ENCODE data around the gene VAT1. TPM values are rescaled to one million over a fixed set of nuclear protein-coding genes. Genes with fewer than 3 reads are reported as not detected.

The VAT1 gene
- total and polyA plus RNA-seq, 2 of the 13 experiments (the other 11 are each of a cell fraction or from before 2014, with no cell fraction given) = 143 to 205 TPM

DNA sequence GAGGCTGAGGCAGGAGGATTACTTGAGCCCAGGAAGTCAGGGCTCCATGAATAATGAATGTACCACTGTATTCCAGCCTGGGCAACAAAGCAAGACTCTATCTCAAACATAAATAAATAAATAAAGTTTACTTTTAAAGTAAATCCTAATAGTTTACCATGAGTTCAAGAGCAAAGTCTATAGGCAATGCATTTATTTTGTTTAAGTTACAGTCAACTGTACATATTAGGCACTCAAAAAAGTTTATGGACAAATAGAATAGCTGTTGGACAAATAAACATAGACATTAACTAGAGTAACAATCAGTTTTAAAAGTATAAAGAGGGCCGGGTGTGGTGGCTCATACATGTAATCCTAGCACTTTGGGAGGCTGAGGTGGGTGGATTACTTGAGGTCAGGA, 54.3 kb downstream of the VAT1 start (continued):
- TF ChIP-seq, protein P1, sequence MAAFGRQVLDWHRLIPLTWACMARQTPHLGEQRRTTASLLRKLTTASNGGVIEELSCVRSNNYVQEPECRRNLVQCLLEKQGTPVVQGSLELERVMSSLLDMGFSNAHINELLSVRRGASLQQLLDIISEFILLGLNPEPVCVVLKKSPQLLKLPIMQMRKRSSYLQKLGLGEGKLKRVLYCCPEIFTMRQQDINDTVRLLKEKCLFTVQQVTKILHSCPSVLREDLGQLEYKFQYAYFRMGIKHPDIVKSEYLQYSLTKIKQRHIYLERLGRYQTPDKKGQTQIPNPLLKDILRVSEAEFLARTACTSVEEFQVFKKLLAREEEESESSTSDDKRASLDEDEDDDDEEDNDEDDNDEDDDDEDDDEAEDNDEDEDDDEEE (CRISPR knock-in tag; IDR thresholded peaks at IDR 0.05) = no peak
- TF ChIP-seq SALL2 (CRISPR knock-in tag; IDR thresholded peaks at IDR 0.05) = no peak
- TF ChIP-seq ZNF672 (CRISPR knock-in tag; IDR thresholded peaks at IDR 0.05) = no peak
- TF ChIP-seq ZFP36 (IDR thresholded peaks at IDR 0.05; ENCODE audit: borderline replicate concordance, low read depth, low read length, partially characterized antibody) = peak; percentile 22
- TF ChIP-seq MXD4 (CRISPR knock-in tag; IDR thresholded peaks at IDR 0.05) = no peak
- TF ChIP-seq, protein P2, sequence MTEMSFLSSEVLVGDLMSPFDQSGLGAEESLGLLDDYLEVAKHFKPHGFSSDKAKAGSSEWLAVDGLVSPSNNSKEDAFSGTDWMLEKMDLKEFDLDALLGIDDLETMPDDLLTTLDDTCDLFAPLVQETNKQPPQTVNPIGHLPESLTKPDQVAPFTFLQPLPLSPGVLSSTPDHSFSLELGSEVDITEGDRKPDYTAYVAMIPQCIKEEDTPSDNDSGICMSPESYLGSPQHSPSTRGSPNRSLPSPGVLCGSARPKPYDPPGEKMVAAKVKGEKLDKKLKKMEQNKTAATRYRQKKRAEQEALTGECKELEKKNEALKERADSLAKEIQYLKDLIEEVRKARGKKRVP (CRISPR knock-in tag; IDR thresholded peaks at IDR 0.05) = no peak
- TF ChIP-seq, protein P3, sequence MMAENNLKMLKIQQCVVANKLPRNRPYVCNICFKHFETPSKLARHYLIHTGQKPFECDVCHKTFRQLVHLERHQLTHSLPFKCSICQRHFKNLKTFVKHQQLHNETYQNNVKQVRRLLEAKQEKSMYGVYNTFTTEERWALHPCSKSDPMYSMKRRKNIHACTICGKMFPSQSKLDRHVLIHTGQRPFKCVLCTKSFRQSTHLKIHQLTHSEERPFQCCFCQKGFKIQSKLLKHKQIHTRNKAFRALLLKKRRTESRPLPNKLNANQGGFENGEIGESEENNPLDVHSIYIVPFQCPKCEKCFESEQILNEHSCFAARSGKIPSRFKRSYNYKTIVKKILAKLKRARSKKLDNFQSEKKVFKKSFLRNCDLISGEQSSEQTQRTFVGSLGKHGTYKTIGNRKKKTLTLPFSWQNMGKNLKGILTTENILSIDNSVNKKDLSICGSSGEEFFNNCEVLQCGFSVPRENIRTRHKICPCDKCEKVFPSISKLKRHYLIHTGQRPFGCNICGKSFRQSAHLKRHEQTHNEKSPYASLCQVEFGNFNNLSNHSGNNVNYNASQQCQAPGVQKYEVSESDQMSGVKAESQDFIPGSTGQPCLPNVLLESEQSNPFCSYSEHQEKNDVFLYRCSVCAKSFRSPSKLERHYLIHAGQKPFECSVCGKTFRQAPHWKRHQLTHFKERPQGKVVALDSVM (CRISPR knock-in tag; IDR thresholded peaks at IDR 0.05) = peak; percentile 75
- TF ChIP-seq, protein P4, sequence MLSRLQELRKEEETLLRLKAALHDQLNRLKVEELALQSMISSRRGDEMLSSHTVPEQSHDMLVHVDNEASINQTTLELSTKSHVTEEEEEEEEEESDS (CRISPR knock-in tag; IDR thresholded peaks at IDR 0.05; ENCODE audit: borderline replicate concordance) = no peak
- no peak for TF ChIP-seq NR2F6 (IDR thresholded peaks at IDR 0.05)
- TF ChIP-seq NR2F6 (CRISPR knock-in tag; IDR thresholded peaks at IDR 0.05) = no peak
- TF ChIP-seq POGZ (CRISPR knock-in tag; IDR thresholded peaks at IDR 0.05) = no peak
- TF ChIP-seq, protein P5, sequence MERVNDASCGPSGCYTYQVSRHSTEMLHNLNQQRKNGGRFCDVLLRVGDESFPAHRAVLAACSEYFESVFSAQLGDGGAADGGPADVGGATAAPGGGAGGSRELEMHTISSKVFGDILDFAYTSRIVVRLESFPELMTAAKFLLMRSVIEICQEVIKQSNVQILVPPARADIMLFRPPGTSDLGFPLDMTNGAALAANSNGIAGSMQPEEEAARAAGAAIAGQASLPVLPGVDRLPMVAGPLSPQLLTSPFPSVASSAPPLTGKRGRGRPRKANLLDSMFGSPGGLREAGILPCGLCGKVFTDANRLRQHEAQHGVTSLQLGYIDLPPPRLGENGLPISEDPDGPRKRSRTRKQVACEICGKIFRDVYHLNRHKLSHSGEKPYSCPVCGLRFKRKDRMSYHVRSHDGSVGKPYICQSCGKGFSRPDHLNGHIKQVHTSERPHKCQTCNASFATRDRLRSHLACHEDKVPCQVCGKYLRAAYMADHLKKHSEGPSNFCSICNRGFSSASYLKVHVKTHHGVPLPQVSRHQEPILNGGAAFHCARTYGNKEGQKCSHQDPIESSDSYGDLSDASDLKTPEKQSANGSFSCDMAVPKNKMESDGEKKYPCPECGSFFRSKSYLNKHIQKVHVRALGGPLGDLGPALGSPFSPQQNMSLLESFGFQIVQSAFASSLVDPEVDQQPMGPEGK (CRISPR knock-in tag; IDR thresholded peaks at IDR 0.05) = no peak
- no peak for TF ChIP-seq ZNF768 (CRISPR knock-in tag; IDR thresholded peaks at IDR 0.05)
- TF ChIP-seq SPEN (CRISPR knock-in tag; IDR thresholded peaks at IDR 0.05; ENCODE audit: low read depth) = no peak
- no peak for TF ChIP-seq PHF21A (CRISPR knock-in tag; IDR thresholded peaks at IDR 0.05)
- peak; percentile 13; the same call in 1 of the 2 replicates for TF ChIP-seq CHD4 (IDR thresholded peaks at IDR 0.05; ENCODE audit: borderline replicate concordance, low read length)
- TF ChIP-seq, protein P6, sequence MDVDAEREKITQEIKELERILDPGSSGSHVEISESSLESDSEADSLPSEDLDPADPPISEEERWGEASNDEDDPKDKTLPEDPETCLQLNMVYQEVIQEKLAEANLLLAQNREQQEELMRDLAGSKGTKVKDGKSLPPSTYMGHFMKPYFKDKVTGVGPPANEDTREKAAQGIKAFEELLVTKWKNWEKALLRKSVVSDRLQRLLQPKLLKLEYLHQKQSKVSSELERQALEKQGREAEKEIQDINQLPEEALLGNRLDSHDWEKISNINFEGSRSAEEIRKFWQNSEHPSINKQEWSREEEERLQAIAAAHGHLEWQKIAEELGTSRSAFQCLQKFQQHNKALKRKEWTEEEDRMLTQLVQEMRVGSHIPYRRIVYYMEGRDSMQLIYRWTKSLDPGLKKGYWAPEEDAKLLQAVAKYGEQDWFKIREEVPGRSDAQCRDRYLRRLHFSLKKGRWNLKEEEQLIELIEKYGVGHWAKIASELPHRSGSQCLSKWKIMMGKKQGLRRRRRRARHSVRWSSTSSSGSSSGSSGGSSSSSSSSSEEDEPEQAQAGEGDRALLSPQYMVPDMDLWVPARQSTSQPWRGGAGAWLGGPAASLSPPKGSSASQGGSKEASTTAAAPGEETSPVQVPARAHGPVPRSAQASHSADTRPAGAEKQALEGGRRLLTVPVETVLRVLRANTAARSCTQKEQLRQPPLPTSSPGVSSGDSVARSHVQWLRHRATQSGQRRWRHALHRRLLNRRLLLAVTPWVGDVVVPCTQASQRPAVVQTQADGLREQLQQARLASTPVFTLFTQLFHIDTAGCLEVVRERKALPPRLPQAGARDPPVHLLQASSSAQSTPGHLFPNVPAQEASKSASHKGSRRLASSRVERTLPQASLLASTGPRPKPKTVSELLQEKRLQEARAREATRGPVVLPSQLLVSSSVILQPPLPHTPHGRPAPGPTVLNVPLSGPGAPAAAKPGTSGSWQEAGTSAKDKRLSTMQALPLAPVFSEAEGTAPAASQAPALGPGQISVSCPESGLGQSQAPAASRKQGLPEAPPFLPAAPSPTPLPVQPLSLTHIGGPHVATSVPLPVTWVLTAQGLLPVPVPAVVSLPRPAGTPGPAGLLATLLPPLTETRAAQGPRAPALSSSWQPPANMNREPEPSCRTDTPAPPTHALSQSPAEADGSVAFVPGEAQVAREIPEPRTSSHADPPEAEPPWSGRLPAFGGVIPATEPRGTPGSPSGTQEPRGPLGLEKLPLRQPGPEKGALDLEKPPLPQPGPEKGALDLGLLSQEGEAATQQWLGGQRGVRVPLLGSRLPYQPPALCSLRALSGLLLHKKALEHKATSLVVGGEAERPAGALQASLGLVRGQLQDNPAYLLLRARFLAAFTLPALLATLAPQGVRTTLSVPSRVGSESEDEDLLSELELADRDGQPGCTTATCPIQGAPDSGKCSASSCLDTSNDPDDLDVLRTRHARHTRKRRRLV (CRISPR knock-in tag; IDR thresholded peaks at IDR 0.05) = no peak
- no peak for TF ChIP-seq DNMT1 (CRISPR knock-in tag; IDR thresholded peaks at IDR 0.05)
- TF ChIP-seq GTF2F1 (IDR thresholded peaks at IDR 0.05; ENCODE audit: low read length) = no peak
- TF ChIP-seq PHF8 (CRISPR knock-in tag; IDR thresholded peaks at IDR 0.05) = no peak
- no peak for TF ChIP-seq ZBTB20 (CRISPR knock-in tag; IDR thresholded peaks at IDR 0.05; ENCODE audit: borderline replicate concordance, low read depth)
